GM12878 (cell line): ENCODE data around the gene TBCD. TPM values are rescaled to one million over a fixed set of nuclear protein-coding genes. Genes with fewer than 3 reads are reported as not detected.

Source experiments
- ATF3 ChIP-seq: IDR thresholded peaks from 2 replicates; pipeline ENCODE4 v1.6.1; 2011; ENCODE audit warnings: low read depth, mild to moderate bottlenecking, low read length, moderate library complexity, borderline replicate concordance; ENCODE audit errors: extremely low read depth
- CEBPB ChIP-seq, 2 experiments: fragments of 150-350 bp in 1 of 2; IDR thresholded peaks; 2 replicates each; pipeline ENCODE4 v1.6.1; 2012 to 2014; ENCODE audit warnings: low read depth in 2 of 2, low read length in 2 of 2, borderline replicate concordance in 1 of 2, inconsistent platforms in 1 of 2
- CHD2 ChIP-seq: IDR thresholded peaks from 2 replicates; pipeline ENCODE4 v1.6.1; 2011; ENCODE audit warnings: low read depth, low read length, improper control_type of control experiment, borderline replicate concordance
- EP300 ChIP-seq, 2 experiments: fragments of 150-350 bp in 1 of 2; IDR thresholded peaks; 2 replicates each; pipeline ENCODE4 v1.6.1; 2011 to 2012; ENCODE audit warnings: low read depth in 2 of 2, low read length in 2 of 2, borderline replicate concordance in 1 of 2, improper control_type of control experiment in 1 of 2, inconsistent platforms in 1 of 2; ENCODE audit not compliant: control insufficient read depth in 1 of 2
- ESRRA ChIP-seq: IDR thresholded peaks from 2 replicates; pipeline ENCODE4 v1.6.1; 2012; ENCODE audit warnings: mild to moderate bottlenecking, low read length, improper control_type of control experiment
- IKZF1 ChIP-seq: fragments of 450-650 bp; conservative IDR thresholded peaks from 2 replicates; pipeline ENCODE4 v1.6.1; 2017; ENCODE audit warnings: antibody characterized with exemption, mild to moderate bottlenecking
- JUNB ChIP-seq: IDR thresholded peaks from 2 replicates; pipeline ENCODE4 v1.6.1; 2016; ENCODE audit warnings: antibody characterized with exemption, mild to moderate bottlenecking
- KLF5 ChIP-seq: fragments of 450-650 bp; IDR thresholded peaks from 2 replicates; pipeline ENCODE4 v1.6.1; 2014; ENCODE audit warnings: mild to moderate bottlenecking; ENCODE audit not compliant: partially characterized antibody
- MEF2B ChIP-seq: fragments of 450-650 bp; IDR thresholded peaks from 2 replicates; pipeline ENCODE4 v1.6.1; 2018; ENCODE audit warnings: mild to moderate bottlenecking, moderate library complexity; ENCODE audit not compliant: partially characterized antibody, poor library complexity, severe bottlenecking
- MXI1 ChIP-seq: fragments of 150-350 bp; IDR thresholded peaks from 2 replicates; pipeline ENCODE4 v1.6.1; 2011; ENCODE audit warnings: low read depth, mild to moderate bottlenecking, inconsistent platforms, low read length, improper control_type of control experiment
- MYB ChIP-seq: fragments of 150-350 bp; IDR thresholded peaks from 2 replicates; pipeline ENCODE4 v1.6.1; 2014; ENCODE audit warnings: mild to moderate bottlenecking, low read depth, low read length, borderline replicate concordance
- NBN ChIP-seq: fragments of 450-650 bp; IDR thresholded peaks from 2 replicates; pipeline ENCODE4 v1.6.1; 2016
- NFIC ChIP-seq: IDR thresholded peaks from 2 replicates; pipeline ENCODE4 v1.6.1; 2012; ENCODE audit warnings: low read depth, mild to moderate bottlenecking, inconsistent platforms, low read length, moderate library complexity
- NFYA ChIP-seq: IDR thresholded peaks from 2 replicates; pipeline ENCODE4 v1.6.1; 2011; ENCODE audit warnings: low read depth, mild to moderate bottlenecking, low read length, improper control_type of control experiment, borderline replicate concordance
- POU2F2 ChIP-seq: IDR thresholded peaks from 3 replicates; pipeline ENCODE4 v1.6.1; 2011; ENCODE audit warnings: low read depth, mild to moderate bottlenecking, low read length, borderline replicate concordance
- RB1 ChIP-seq: fragments of 450-650 bp; formaldehyde crosslinking; IDR thresholded peaks from 2 replicates; pipeline ENCODE4 v1.6.1; 2017; ENCODE audit warnings: mild to moderate bottlenecking, borderline replicate concordance
- RCOR1 ChIP-seq: conservative IDR thresholded peaks from 2 replicates; pipeline ENCODE4 v1.6.1; 2012; ENCODE audit warnings: low read depth, low read length, improper control_type of control experiment
- RUNX3 ChIP-seq: IDR thresholded peaks from 2 replicates; pipeline ENCODE4 v1.6.1; 2012; ENCODE audit warnings: low read length, inconsistent platforms
- STAT3 ChIP-seq: IDR thresholded peaks from 2 replicates; pipeline ENCODE4 v1.6.1; 2011; ENCODE audit warnings: low read depth, low read length, improper control_type of control experiment
- TARDBP ChIP-seq: IDR thresholded peaks from 2 replicates; pipeline ENCODE4 v1.6.1; 2016; ENCODE audit warnings: borderline replicate concordance
- ZNF274 ChIP-seq: IDR thresholded peaks from one replicate; pipeline ENCODE4 v1.8.0; 2011; ENCODE audit not compliant: insufficient read length, insufficient read depth
- ZNF384 ChIP-seq: IDR thresholded peaks from 2 replicates; pipeline ENCODE4 v1.6.1; 2012; ENCODE audit warnings: low read depth, mild to moderate bottlenecking, low read length, improper control_type of control experiment, borderline replicate concordance
- polyA plus RNA-seq, 11 experiments: library from polyadenylated mRNA; depleted of rRNA in 4 of 11; unstranded in 6 of 11; stranded (reverse) in 5 of 11; fragments of >200 nt; fragmentation: Nextera tagmentation in 4 of 11; fragmentation: Illumina TruSeq in 1 of 11; extraction: Ambion mirVana in 4 of 11; extraction: Trizol in 1 of 11; gene quantifications; 1 replicate in 1 of 11; 2 replicates in 10 of 11; pipeline versions ENCODE4 v1.2.1 to v1.2.3, GENCODE V29; 2011 to 2016; ENCODE audit warnings: inconsistent platforms in 2 of 11, missing spikeins in 2 of 11, low read depth in 1 of 11
- total RNA-seq, 4 experiments: library from RNA; depleted of rRNA in 3 of 4; stranded (reverse); fragments of >200 nt in 3 of 4; fragmentation: Illumina TruSeq in 1 of 4; extraction: Trizol in 1 of 4; gene quantifications; 2 replicates each; pipeline versions ENCODE4 v1.2.1 to v1.2.3, GENCODE V29; 2013 to 2021
- TF ChIP-seq, protein P1 (sequence below): fragments of 450-650 bp; IDR thresholded peaks from 2 replicates; pipeline ENCODE4 v1.6.1; 2017; ENCODE audit warnings: antibody characterized with exemption, mild to moderate bottlenecking, moderate library complexity
- TF ChIP-seq, protein P2 (sequence below): fragments of 450-650 bp; IDR thresholded peaks from 2 replicates; pipeline ENCODE4 v1.6.1; 2018; ENCODE audit warnings: mild to moderate bottlenecking, low read depth, moderate library complexity; ENCODE audit not compliant: partially characterized antibody

The TBCD gene
- total and polyA plus RNA-seq, 10 of the 15 experiments (the other 5 are each of a cell fraction or from before 2014, with no cell fraction given) = 10.3 to 114 (median 52.4) TPM

DNA sequence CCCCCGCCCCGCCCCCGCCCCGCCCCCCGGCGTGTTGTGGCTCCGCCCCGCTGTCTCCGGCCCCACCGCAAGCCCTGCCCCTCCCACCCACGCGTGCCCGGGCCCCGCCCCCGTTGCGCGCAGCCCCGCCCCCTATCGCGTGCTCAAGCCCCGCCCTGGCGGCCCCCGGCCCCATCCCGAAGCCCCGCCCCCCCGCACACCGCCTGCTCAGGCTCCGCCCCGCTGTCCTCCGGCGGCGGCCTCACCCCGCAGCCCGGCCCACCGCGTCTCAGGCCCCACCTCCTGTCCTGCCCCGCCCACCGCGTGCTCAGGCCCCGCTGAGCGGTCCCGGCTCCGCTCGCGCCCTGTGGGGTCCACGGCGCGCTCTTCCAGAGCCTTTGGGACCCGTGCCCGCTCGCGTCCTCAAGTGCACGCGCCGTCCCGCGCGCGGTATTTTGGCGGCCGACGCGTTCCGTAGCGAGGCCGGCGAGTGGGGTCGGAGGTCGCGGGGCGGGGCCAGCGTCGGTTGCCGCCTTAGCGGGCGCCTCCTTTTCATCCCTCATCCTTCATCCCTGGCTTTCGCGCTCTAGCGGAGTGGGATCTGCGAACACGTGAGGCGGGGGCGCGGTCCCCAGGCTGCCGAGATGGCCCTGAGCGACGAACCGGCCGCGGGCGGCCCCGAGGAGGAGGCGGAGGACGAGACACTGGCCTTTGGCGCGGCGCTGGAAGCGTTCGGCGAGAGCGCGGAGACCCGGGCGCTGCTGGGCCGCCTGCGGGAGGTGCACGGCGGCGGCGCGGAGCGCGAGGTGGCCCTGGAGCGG lies at the start of gene TBCD (continued):
- TF ChIP-seq, protein P1, sequence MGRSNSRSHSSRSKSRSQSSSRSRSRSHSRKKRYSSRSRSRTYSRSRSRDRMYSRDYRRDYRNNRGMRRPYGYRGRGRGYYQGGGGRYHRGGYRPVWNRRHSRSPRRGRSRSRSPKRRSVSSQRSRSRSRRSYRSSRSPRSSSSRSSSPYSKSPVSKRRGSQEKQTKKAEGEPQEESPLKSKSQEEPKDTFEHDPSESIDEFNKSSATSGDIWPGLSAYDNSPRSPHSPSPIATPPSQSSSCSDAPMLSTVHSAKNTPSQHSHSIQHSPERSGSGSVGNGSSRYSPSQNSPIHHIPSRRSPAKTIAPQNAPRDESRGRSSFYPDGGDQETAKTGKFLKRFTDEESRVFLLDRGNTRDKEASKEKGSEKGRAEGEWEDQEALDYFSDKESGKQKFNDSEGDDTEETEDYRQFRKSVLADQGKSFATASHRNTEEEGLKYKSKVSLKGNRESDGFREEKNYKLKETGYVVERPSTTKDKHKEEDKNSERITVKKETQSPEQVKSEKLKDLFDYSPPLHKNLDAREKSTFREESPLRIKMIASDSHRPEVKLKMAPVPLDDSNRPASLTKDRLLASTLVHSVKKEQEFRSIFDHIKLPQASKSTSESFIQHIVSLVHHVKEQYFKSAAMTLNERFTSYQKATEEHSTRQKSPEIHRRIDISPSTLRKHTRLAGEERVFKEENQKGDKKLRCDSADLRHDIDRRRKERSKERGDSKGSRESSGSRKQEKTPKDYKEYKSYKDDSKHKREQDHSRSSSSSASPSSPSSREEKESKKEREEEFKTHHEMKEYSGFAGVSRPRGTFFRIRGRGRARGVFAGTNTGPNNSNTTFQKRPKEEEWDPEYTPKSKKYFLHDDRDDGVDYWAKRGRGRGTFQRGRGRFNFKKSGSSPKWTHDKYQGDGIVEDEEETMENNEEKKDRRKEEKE = no peak
- TF ChIP-seq CEBPB (IDR thresholded peaks at IDR 0.05; ENCODE audit: borderline replicate concordance in 1 of 2, low read depth in 2 of 2, low read length in 2 of 2) = no peak
- no peak for TF ChIP-seq NFYA
- TF ChIP-seq NFIC = no peak
- peak; percentile 87 for TF ChIP-seq IKZF1
- no peak for TF ChIP-seq ZNF274
- TF ChIP-seq RB1 = peak; percentile 83; the same call in 1 of the 2 replicates
- peak; percentile 53; the same call in 1 of the 2 replicates for TF ChIP-seq CHD2
- TF ChIP-seq NBN = no peak
- TF ChIP-seq POU2F2 = no peak
- TF ChIP-seq, protein P2, sequence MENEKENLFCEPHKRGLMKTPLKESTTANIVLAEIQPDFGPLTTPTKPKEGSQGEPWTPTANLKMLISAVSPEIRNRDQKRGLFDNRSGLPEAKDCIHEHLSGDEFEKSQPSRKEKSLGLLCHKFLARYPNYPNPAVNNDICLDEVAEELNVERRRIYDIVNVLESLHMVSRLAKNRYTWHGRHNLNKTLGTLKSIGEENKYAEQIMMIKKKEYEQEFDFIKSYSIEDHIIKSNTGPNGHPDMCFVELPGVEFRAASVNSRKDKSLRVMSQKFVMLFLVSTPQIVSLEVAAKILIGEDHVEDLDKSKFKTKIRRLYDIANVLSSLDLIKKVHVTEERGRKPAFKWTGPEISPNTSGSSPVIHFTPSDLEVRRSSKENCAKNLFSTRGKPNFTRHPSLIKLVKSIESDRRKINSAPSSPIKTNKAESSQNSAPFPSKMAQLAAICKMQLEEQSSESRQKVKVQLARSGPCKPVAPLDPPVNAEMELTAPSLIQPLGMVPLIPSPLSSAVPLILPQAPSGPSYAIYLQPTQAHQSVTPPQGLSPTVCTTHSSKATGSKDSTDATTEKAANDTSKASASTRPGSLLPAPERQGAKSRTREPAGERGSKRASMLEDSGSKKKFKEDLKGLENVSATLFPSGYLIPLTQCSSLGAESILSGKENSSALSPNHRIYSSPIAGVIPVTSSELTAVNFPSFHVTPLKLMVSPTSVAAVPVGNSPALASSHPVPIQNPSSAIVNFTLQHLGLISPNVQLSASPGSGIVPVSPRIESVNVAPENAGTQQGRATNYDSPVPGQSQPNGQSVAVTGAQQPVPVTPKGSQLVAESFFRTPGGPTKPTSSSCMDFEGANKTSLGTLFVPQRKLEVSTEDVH = no peak
- TF ChIP-seq MEF2B = no peak
- no peak for TF ChIP-seq EP300 (IDR thresholded peaks at IDR 0.05; ENCODE audit: borderline replicate concordance in 1 of 2, control insufficient read depth in 1 of 2, low read depth in 2 of 2, low read length in 2 of 2)
- peak; percentile 58; the same call in 1 of the 2 replicates for TF ChIP-seq MXI1
- no peak for TF ChIP-seq MYB
- TF ChIP-seq KLF5 = no peak
- TF ChIP-seq ZNF384 = no peak
- peak; percentile 63; the same call in 1 of the 2 replicates for TF ChIP-seq TARDBP
- no peak for TF ChIP-seq RUNX3
- no peak for TF ChIP-seq ESRRA
- TF ChIP-seq ATF3 = no peak
- TF ChIP-seq STAT3 = no peak
- TF ChIP-seq JUNB = no peak
- TF ChIP-seq RCOR1 = no peak
